ENCODE results near the gene FEM1B. TPM values are rescaled to one million over a fixed set of nuclear protein-coding genes. Genes with fewer than 3 reads are reported as not detected.

The FEM1B gene
- 33.5 and 41.0 TPM in 2 replicates for total RNA-seq (2022)
- Bru-seq, nascent RNA, result percentile 95 among the genes with signal in this experiment
- percentile 99 among the genes with signal in this experiment for BruChase-seq, experiment 1, labeled RNA remaining after a 2-hour chase
- percentile 93 among the genes with signal in this experiment for BruChase-seq, experiment 2, labeled RNA remaining after a 6-hour chase
- long read RNA-seq, full-length matches to known transcripts, result 7 of 15 reads
- long read RNA-seq, partial matches to known transcripts, result 0 of 15 reads
- long read RNA-seq, other reads (novel, unspliced or antisense), result 8 of 15 reads

GRCh38 chr15:68277603-68278344, at the start of gene FEM1B:
FEM1B (plus strand) TSS chr15:68277745; CDS start chr15:68278418, 673 bp downstream.
- ChIA-PET CTCF (interaction anchor here (1.8 to 2.0 kb wide), 2 partner anchors 25 to 29 kb away, joined by 11 to 21 read pairs; no protein-coding TSS in a partner anchor), POLR2A (interaction anchor here (0.5 to 1.5 kb wide), 6 partner anchors 23 to 1617 kb away, joined by 3 to 10 read pairs (median 4); no protein-coding TSS in a partner anchor)
- intact Hi-C loops (cut with micrococcal nuclease; ENCODE audit: unreplicated experiment), result loop anchor here (1.0 kb wide), 1 partner anchor 24 kb away; no protein-coding TSS in a partner anchor
- TF ChIP-seq, protein P1, sequence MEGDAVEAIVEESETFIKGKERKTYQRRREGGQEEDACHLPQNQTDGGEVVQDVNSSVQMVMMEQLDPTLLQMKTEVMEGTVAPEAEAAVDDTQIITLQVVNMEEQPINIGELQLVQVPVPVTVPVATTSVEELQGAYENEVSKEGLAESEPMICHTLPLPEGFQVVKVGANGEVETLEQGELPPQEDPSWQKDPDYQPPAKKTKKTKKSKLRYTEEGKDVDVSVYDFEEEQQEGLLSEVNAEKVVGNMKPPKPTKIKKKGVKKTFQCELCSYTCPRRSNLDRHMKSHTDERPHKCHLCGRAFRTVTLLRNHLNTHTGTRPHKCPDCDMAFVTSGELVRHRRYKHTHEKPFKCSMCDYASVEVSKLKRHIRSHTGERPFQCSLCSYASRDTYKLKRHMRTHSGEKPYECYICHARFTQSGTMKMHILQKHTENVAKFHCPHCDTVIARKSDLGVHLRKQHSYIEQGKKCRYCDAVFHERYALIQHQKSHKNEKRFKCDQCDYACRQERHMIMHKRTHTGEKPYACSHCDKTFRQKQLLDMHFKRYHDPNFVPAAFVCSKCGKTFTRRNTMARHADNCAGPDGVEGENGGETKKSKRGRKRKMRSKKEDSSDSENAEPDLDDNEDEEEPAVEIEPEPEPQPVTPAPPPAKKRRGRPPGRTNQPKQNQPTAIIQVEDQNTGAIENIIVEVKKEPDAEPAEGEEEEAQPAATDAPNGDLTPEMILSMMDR (IDR thresholded peaks at IDR 0.05; ENCODE audit: insufficient read depth in 1 of 2, low read depth in 1 of 2, low read length in 1 of 2, severe bottlenecking in 1 of 2, unreplicated experiment in 1 of 2), result no peak
- no peaks in the 10 kb centered on the region; the same call in 1 of the 2 replicates for H3K36me3 ChIP-seq (ENCODE audit: control insufficient read depth, insufficient read depth, low read length)
- Mint-ChIP-seq H3K27ac (ENCODE audit: unreplicated experiment) (peak within 1 kb of the TSS; percentile 93), H3K4me1 (ENCODE audit: low read depth, unreplicated experiment) (peaks cover 50% of the 10 kb centered on the region), H3K4me3 (ENCODE audit: unreplicated experiment) (peak within 1 kb of the TSS; percentile 95), H3K36me3 (ENCODE audit: insufficient read depth, unreplicated experiment) (no peaks in the 10 kb centered on the region), H3K9me3 (ENCODE audit: unreplicated experiment) (no peaks in the 10 kb centered on the region), H3K27me3 (ENCODE audit: insufficient read depth, unreplicated experiment) (no peaks in the 10 kb centered on the region)
- no TSS peak for BruUV-seq (replicated peaks)
- H3K4me1 ChIP-seq, result peaks cover 45% of the 10 kb centered on the region
- DNase-seq, result peak; percentile 90 to 91
- no peaks in the 10 kb centered on the region for H3K9me3 ChIP-seq
- H3K27me3 ChIP-seq (replicated peaks; ENCODE audit: control insufficient read depth, insufficient read depth, low read length), result no peaks in the 10 kb centered on the region
- peak within 1 kb of the TSS; percentile 61 for H3K4me3 ChIP-seq (ENCODE audit: low read depth, low read length)

GRCh38 chr15:68228143-68228970, 49.2 kb upstream of the FEM1B start:
- Mint-ChIP-seq H3K4me3 (ENCODE audit: unreplicated experiment) (peak overlapping the region; percentile 88), H3K4me1 (ENCODE audit: low read depth, unreplicated experiment) (peaks cover 37% of the 10 kb centered on the region), H3K9me3 (ENCODE audit: unreplicated experiment) (no peaks in the 10 kb centered on the region), H3K27ac (ENCODE audit: unreplicated experiment) (peak overlapping the region; percentile 82), H3K36me3 (ENCODE audit: insufficient read depth, unreplicated experiment) (peaks cover 6% of the 10 kb centered on the region), H3K27me3 (ENCODE audit: insufficient read depth, unreplicated experiment) (no peaks in the 10 kb centered on the region)
- POLR2A ChIA-PET, result no interaction called here
- no peak for DNase-seq
- Histone ChIP-seq H3K36me3 (ENCODE audit: control insufficient read depth, insufficient read depth, low read length) (no peaks in the 10 kb centered on the region), H3K9me3 (no peaks in the 10 kb centered on the region), H3K4me3 (ENCODE audit: low read depth, low read length) (peak overlapping the region; percentile 85), H3K4me1 (peaks cover 26% of the 10 kb centered on the region), H3K27me3 (replicated peaks; ENCODE audit: control insufficient read depth, insufficient read depth, low read length) (no peaks in the 10 kb centered on the region)
- intact Hi-C loops (cut with micrococcal nuclease; ENCODE audit: unreplicated experiment), result no loop called here
- TSS peak; percentile 54 for BruUV-seq (replicated peaks)
- TF ChIP-seq, protein P1 (IDR thresholded peaks at IDR 0.05; ENCODE audit: insufficient read depth in 1 of 2, low read depth in 1 of 2, low read length in 1 of 2, severe bottlenecking in 1 of 2, unreplicated experiment in 1 of 2), result no peak
- CTCF ChIA-PET, result interaction anchor here (0.8 kb wide), 1 partner anchor 33 kb away, joined by 3 read pairs; no protein-coding TSS in a partner anchor

Data from Caco-2 (cell line).